Transverse colon (tissue), 4 donors: Measurements from ENCODE around the gene SIRT4. TPM values are rescaled to one million over a fixed set of nuclear protein-coding genes. Genes with fewer than 3 reads are reported as not detected.

Source experiments
- DNase-seq: peaks from one replicate; pipeline ENCODE4 v3.0.0-alpha.2; 2019
- H3K27ac ChIP-seq, 4 donors: fragments of 200-600 bp; sonication (generic); 2 replicates each; pipeline ENCODE4 v1.5.1; 2016 to 2018; ENCODE audit warnings: inconsistent platforms in 4 of 4
- H3K27me3 ChIP-seq: fragments of 200-600 bp; sonication (generic); 2 replicates; pipeline ENCODE4 v1.5.1; 2017; ENCODE audit warnings: inconsistent platforms
- H3K36me3 ChIP-seq, 4 donors: fragments of 200-600 bp; sonication (generic); 2 replicates each; pipeline ENCODE4 v1.5.1; 2017 to 2019; ENCODE audit warnings: inconsistent platforms in 4 of 4
- H3K4me1 ChIP-seq, 4 donors: fragments of 200-600 bp; sonication (generic); 2 replicates each; pipeline ENCODE4 v1.5.1; 2017 to 2020; ENCODE audit warnings: inconsistent platforms in 4 of 4
- H3K4me3 ChIP-seq, 4 donors: fragments of 200-600 bp; sonication (generic); 1 replicate in 1 of 4; 2 replicates in 3 of 4; pipeline versions ENCODE4 v1.5.1 to v1.6.1; 2017 to 2019; ENCODE audit warnings: inconsistent platforms in 4 of 4
- H3K9me3 ChIP-seq, 2 donors: fragments of 200-600 bp; sonication (generic); 2 replicates each; pipeline ENCODE4 v1.5.1; 2017 to 2019; ENCODE audit warnings: inconsistent platforms in 2 of 2
- CTCF ChIP-seq, 5 experiments: fragments of 200-600 bp in 3 of 5; fragments of 450-650 bp in 2 of 5; sonication (generic) in 3 of 5; IDR thresholded peaks; 1 replicate in 2 of 5; 2 replicates in 3 of 5; pipeline ENCODE4 v1.5.1; 2016 to 2017; ENCODE audit warnings: antibody characterized with exemption in 5 of 5, inconsistent platforms in 3 of 5, mild to moderate bottlenecking in 2 of 5, moderate library complexity in 1 of 5
- EP300 ChIP-seq: sonication (generic); formaldehyde crosslinking; IDR thresholded peaks from one replicate; pipeline ENCODE4 v1.6.1; 2017; ENCODE audit warnings: antibody characterized with exemption, low read depth
- POLR2A ChIP-seq: fragments of 450-650 bp; IDR thresholded peaks from one replicate; pipeline ENCODE4 v1.6.1; 2016; ENCODE audit warnings: antibody characterized with exemption, mild to moderate bottlenecking, moderate library complexity
- POLR2AphosphoS5 ChIP-seq, 3 donors: sonication (generic); formaldehyde crosslinking; IDR thresholded peaks; one replicate each; pipeline ENCODE4 v1.6.1; 2016; ENCODE audit warnings: antibody characterized with exemption in 3 of 3
- WGBS, 2 donors: methylation state at CpG; one replicate each; pipeline ENCODE4 v1.1.5; 2018; ENCODE audit warnings: low coverage in 1 of 2; 5-methylcytosine and 5-hydroxymethylcytosine counted together
- in situ Hi-C, 4 donors: fragments of 200-750 bp; cut with MboI; loops; one replicate each; pipeline versions ENCODE4 v1.15.0 to v1.15.1; 2017; ENCODE audit warnings: low sequenced_read_pairs in 3 of 4, low pct_ligation_motif_present in 1 of 4, low pct_unique_long_range_greater_than_20kb in 1 of 4
- intact Hi-C: fragments of 100-400 bp; cut with DNase I; formaldehyde crosslinking; loops from one replicate; pipeline ENCODE4 v1.15.1; 2023; ENCODE audit warnings: low total_unique reads
- total RNA-seq, 4 donors: library from RNA; depleted of rRNA; stranded (reverse); fragments of >200 nt; gene quantifications; one replicate each; pipeline ENCODE4 v1.1.0, GENCODE V29; 2016

Gene SIRT4
- total RNA-seq, 4 donors from 2014 or later = 0.95 to 1.9 TPM; not detected in 2

GRCh38 chr12:120352117-120352516 lies 50.0 kb downstream of the SIRT4 start:
- 60 to 71% methylated on average over 1 to 5 of the region's 5 CpGs for WGBS, 2 donors
- Histone ChIP-seq H3K36me3 (no peaks in the 10 kb centered on the region), H3K27me3 (no peaks in the 10 kb centered on the region), H3K27ac (no peak overlapping the region), H3K4me1 (peaks cover 0 to 10% (median 0%) of the 10 kb centered on the region in 4 donors), H3K4me3 (no peak overlapping the region), H3K9me3 (no peaks in the 10 kb centered on the region)
- DNase-seq = no peak
- TF ChIP-seq CTCF (IDR thresholded peaks at IDR 0.05) (no peak), POLR2AphosphoS5 (IDR thresholded peaks at IDR 0.05) (no peak), EP300 (no peak), POLR2A (no peak)
- intact Hi-C loops = no loop called here
- in situ Hi-C loops = loop anchor here in 2 of 4 donors (5.0 to 10.0 kb wide), 2 partner anchors 75 to 83 kb away; partner anchors contain the start of gene COX6A1 (in 1 of the 2)

GRCh38 chr12:120353136-120353535 lies 51.0 kb downstream of the SIRT4 start:
- WGBS, 2 donors = 95% methylated on average over 6 of the region's 6 CpGs; no CpG with 5 or more reads in 1 of the 2 donors
- intact Hi-C loops = no loop called here
- Histone ChIP-seq H3K9me3 (no peaks in the 10 kb centered on the region), H3K4me1 (peaks cover 0 to 10% (median 0%) of the 10 kb centered on the region in 4 donors), H3K36me3 (no peaks in the 10 kb centered on the region), H3K27ac (no peak overlapping the region), H3K4me3 (no peak overlapping the region), H3K27me3 (no peaks in the 10 kb centered on the region)
- no peak for DNase-seq
- in situ Hi-C loops = loop anchor here in 2 of 4 donors (5.0 to 10.0 kb wide), 2 partner anchors 74 to 82 kb away; partner anchors contain the start of gene COX6A1 (in 1 of the 2)
- TF ChIP-seq POLR2AphosphoS5 (IDR thresholded peaks at IDR 0.05) (no peak), EP300 (no peak), POLR2A (no peak), CTCF (IDR thresholded peaks at IDR 0.05) (no peak)

GRCh38 chr12:120353556-120354317 lies 51.6 kb downstream of the SIRT4 start:
- Histone ChIP-seq H3K36me3 (no peaks in the 10 kb centered on the region), H3K27me3 (no peaks in the 10 kb centered on the region), H3K4me1 (peaks cover 0 to 10% (median 0%) of the 10 kb centered on the region in 4 donors), H3K27ac (no peak overlapping the region), H3K4me3 (no peak overlapping the region), H3K9me3 (no peaks in the 10 kb centered on the region)
- DNase-seq = no peak
- TF ChIP-seq CTCF (IDR thresholded peaks at IDR 0.05) = no peak
- TF ChIP-seq POLR2AphosphoS5 (IDR thresholded peaks at IDR 0.05) = no peak
- TF ChIP-seq EP300 = no peak
- TF ChIP-seq POLR2A = no peak
- intact Hi-C loops = no loop called here
- in situ Hi-C loops = loop anchor here in 2 of 4 donors (5.0 to 10.0 kb wide), 2 partner anchors 74 to 81 kb away; partner anchors contain the start of gene COX6A1 (in 1 of the 2)
- WGBS, 2 donors = 89% methylated on average over 3 to 4 of the region's 4 CpGs

- no peaks in the 10 kb centered on the region for H3K36me3 ChIP-seq
- H3K9me3 ChIP-seq = no peaks in the 10 kb centered on the region
- no peaks in the 10 kb centered on the region for H3K27me3 ChIP-seq
- intact Hi-C loops = loop anchor here (5.0 kb wide), 1 partner anchor 71 kb away; no protein-coding TSS in a partner anchor
- peaks cover 0 to 4% (median under 1%) of the 10 kb centered on the region in 4 donors for H3K4me1 ChIP-seq
- no peak overlapping the region for H3K27ac ChIP-seq
- H3K4me3 ChIP-seq = no peak overlapping the region
- in situ Hi-C loops = loop anchor here in 2 of 4 donors (5.0 to 10.0 kb wide), 2 partner anchors 71 to 78 kb away; partner anchors contain the start of gene COX6A1 (in 1 of the 2)
- 71% methylated on average over 13 of the region's 13 CpGs; no CpG with 5 or more reads in 1 of the 2 donors for WGBS, 2 donors
- DNase-seq = peak; percentile 81
- peak; percentile 84 to 93 (median 85) for TF ChIP-seq CTCF (IDR thresholded peaks at IDR 0.05)
- no peak for TF ChIP-seq POLR2A
- no peak for TF ChIP-seq EP300
- TF ChIP-seq POLR2AphosphoS5 (IDR thresholded peaks at IDR 0.05) = peak in 1 of 3 donors; percentile 17
Measured at GRCh38 chr12:120356567-120357030, 54.5 kb downstream of the SIRT4 start.
